Lower leg skin (tissue), 4 donors: ENCODE measurements around the gene RNLS. TPM values are rescaled to one million over a fixed set of nuclear protein-coding genes. Genes with fewer than 3 reads are reported as not detected.

Source experiments
- DNase-seq, 2 donors: peaks; one replicate each; pipeline ENCODE4 v3.0.0-alpha.2; 2019; ENCODE audit warnings: low spot score in 2 of 2
- H3K4me3 ChIP-seq: fragments of 200-600 bp; sonication (generic); 2 replicates; pipeline ENCODE4 v1.5.1; 2017; ENCODE audit warnings: mild to moderate bottlenecking, low read depth; ENCODE audit not compliant: poor library complexity, severe bottlenecking
- CTCF ChIP-seq, 3 donors: fragments of 450-650 bp; IDR thresholded peaks; one replicate each; pipeline ENCODE4 v1.5.1; 2016; ENCODE audit warnings: antibody characterized with exemption in 3 of 3, mild to moderate bottlenecking in 3 of 3, moderate library complexity in 2 of 3
- POLR2A ChIP-seq, 2 donors: fragments of 450-650 bp; IDR thresholded peaks; one replicate each; pipeline ENCODE4 v1.6.1; 2016 to 2017; ENCODE audit warnings: antibody characterized with exemption in 2 of 2, mild to moderate bottlenecking in 1 of 2, moderate library complexity in 1 of 2
- WGBS, 2 donors: methylation state at CpG; one replicate each; pipeline ENCODE4 v1.1.5; 2018; 5-methylcytosine and 5-hydroxymethylcytosine counted together
- intact Hi-C: fragments of 100-400 bp; cut with DNase I; formaldehyde crosslinking; loops from one replicate; pipeline ENCODE4 v1.15.0; 2023; ENCODE audit warnings: low total_unique reads
- total RNA-seq, 4 donors: library from RNA; depleted of rRNA; stranded (reverse); fragments of >200 nt; gene quantifications; one replicate each; pipeline ENCODE4 v1.1.0, GENCODE V29; 2016

RNLS gene
- total RNA-seq, 4 donors from 2014 or later, result 6.8 to 18.3 (median 10.9) TPM

- no peak for DNase-seq
- H3K4me3 ChIP-seq, result no peak overlapping the region
- TF ChIP-seq CTCF (IDR thresholded peaks at IDR 0.05) (no peak), POLR2A (IDR thresholded peaks at IDR 0.05) (no peak)
- intact Hi-C loops, result no loop called here
- 28 to 55% methylated on average over 2 of the region's 2 CpGs for WGBS, 2 donors
These were observed 239.2 kb downstream of the RNLS start for GRCh38 chr10:88343761-88344484.

- intact Hi-C loops, result no loop called here
- WGBS, 2 donors, result 91 to 98% methylated on average over 3 of the region's 3 CpGs
- DNase-seq, result no peak
- TF ChIP-seq POLR2A (IDR thresholded peaks at IDR 0.05) (no peak), CTCF (IDR thresholded peaks at IDR 0.05) (no peak)
- H3K4me3 ChIP-seq, result no peak overlapping the region
These were observed 240.3 kb downstream of the RNLS start for GRCh38 chr10:88342733-88343310.

GRCh38 chr10:88337134-88337533 lies 246.0 kb downstream of the RNLS start:
- intact Hi-C loops, result no loop called here
- DNase-seq, result no peak
- WGBS, 2 donors, result 93 to 95% methylated on average over 1 of the region's 1 CpG
- H3K4me3 ChIP-seq, result no peak overlapping the region
- TF ChIP-seq POLR2A (IDR thresholded peaks at IDR 0.05) (no peak), CTCF (IDR thresholded peaks at IDR 0.05) (no peak)

- TF ChIP-seq POLR2A (IDR thresholded peaks at IDR 0.05) (no peak), CTCF (IDR thresholded peaks at IDR 0.05) (no peak)
- 86 to 90% methylated on average over 4 of the region's 4 CpGs for WGBS, 2 donors
- no peak overlapping the region for H3K4me3 ChIP-seq
- intact Hi-C loops, result no loop called here
- no peak for DNase-seq
These were observed 246.8 kb downstream of the RNLS start for GRCh38 chr10:88336334-88336733.

GRCh38 chr10:88333248-88333630 lies 249.9 kb downstream of the RNLS start:
- DNase-seq, result no peak
- TF ChIP-seq CTCF (IDR thresholded peaks at IDR 0.05), result no peak
- TF ChIP-seq POLR2A (IDR thresholded peaks at IDR 0.05), result no peak
- H3K4me3 ChIP-seq, result no peak overlapping the region
- intact Hi-C loops, result no loop called here
- 81 to 88% methylated on average over 3 of the region's 3 CpGs for WGBS, 2 donors
